ENCODE data around the gene TXNDC5. TPM values are rescaled to one million over a fixed set of nuclear protein-coding genes. Genes with fewer than 3 reads are reported as not detected.

Gene TXNDC5
- total RNA-seq, 2 donors from 2014 or later = 123 to 128 TPM

DNA sequence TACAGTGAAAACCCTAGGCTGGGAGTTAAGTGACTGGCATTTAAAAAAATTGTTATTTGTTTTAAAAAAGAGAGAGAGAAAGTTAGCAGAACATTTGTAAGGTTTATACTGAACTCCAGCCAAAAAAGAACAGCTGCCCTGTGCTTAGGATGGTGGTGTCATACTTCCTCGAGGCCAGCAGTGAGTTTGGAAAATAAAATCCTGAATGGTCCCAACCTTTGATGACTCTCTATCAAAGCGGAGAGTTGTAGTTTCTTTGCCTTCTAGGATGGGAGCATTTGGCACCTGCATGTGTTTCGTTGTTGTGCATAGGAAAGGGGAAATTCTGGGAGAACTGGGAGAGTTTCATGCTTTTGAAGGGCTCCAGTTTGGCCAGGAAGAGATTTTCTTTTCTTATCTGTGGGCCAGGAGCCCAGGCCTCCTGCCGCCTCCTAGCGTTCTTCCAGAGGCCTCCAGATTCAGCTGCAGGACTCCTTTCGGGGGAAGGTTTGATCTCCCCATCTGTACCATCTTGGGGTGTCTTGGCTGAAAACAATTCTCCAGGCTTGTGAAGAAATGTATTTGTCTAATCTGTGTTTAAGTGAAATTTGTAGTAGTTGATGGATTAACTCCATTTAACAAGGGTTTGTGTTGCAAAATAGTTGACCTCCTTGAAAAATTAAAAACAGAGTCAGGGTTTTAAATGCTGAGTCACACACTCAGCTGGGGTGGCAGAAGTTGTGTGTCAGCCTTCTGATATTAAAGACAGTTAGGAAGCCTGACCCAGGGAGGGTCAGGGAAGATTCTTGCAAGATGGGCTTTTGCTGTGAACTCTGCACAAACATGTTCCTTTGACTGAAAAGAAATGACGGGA is 63.4 kb downstream of the TXNDC5 start:
- WGBS = 69% methylated on average over 7 of the region's 7 CpGs
- Histone ChIP-seq H3K4me3 (no peak overlapping the region), H3K27ac (no peak overlapping the region), H3K9me3 (no peaks in the 10 kb centered on the region), H3K27me3 (replicated peaks; ENCODE audit: insufficient read depth) (no peaks in the 10 kb centered on the region), H3K36me3 (no peaks in the 10 kb centered on the region), H3K4me1 (replicated peaks) (no peaks in the 10 kb centered on the region)
- no peak for DNase-seq (ENCODE audit: low spot score)
- intact Hi-C loops (cut with DNase I) = no loop called here
- TF ChIP-seq, protein P1, sequence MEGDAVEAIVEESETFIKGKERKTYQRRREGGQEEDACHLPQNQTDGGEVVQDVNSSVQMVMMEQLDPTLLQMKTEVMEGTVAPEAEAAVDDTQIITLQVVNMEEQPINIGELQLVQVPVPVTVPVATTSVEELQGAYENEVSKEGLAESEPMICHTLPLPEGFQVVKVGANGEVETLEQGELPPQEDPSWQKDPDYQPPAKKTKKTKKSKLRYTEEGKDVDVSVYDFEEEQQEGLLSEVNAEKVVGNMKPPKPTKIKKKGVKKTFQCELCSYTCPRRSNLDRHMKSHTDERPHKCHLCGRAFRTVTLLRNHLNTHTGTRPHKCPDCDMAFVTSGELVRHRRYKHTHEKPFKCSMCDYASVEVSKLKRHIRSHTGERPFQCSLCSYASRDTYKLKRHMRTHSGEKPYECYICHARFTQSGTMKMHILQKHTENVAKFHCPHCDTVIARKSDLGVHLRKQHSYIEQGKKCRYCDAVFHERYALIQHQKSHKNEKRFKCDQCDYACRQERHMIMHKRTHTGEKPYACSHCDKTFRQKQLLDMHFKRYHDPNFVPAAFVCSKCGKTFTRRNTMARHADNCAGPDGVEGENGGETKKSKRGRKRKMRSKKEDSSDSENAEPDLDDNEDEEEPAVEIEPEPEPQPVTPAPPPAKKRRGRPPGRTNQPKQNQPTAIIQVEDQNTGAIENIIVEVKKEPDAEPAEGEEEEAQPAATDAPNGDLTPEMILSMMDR (IDR thresholded peaks at IDR 0.05) = no peak
- TF ChIP-seq POLR2AphosphoS5 (IDR thresholded peaks at IDR 0.05) (no peak), POLR2A (IDR thresholded peaks at IDR 0.05) (no peak)

DNA sequence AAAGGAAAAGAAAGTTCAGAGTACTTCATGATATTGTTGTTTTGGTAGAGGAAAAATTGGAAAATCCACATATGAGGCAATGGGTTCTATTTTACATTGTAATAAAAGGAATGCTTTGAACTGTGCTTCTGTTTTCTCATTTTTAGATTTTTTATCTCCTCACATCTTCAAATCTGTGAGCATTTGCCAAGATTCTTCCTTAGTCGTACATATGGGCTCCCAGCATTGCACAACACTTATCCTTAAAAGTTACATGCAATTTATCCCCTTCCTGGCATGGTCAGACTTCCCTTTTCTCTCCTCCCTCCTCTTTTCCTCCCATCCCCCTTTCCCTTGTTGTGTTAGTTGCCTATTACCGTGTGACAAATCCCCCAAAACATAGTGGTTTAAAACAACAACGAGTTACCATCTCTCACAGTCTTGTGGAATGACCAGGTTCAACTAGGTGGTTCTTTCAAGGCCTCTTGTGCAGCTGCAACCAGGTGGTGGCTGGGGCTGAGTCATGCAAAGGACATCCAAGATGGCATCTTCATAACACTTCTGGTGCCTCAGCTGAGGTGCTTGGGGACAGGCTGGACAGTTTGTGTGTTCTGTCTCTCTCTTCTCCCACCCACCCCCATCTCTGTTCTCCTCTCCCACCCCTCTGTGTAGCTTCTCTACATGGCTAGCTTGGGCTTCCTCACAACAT is 68.7 kb downstream of the TXNDC5 start:
- TF ChIP-seq POLR2A (IDR thresholded peaks at IDR 0.05) = no peak
- TF ChIP-seq, protein P1 (IDR thresholded peaks at IDR 0.05) = no peak
- no peak for TF ChIP-seq POLR2AphosphoS5 (IDR thresholded peaks at IDR 0.05)
- Histone ChIP-seq H3K27ac (no peak overlapping the region), H3K9me3 (no peaks in the 10 kb centered on the region), H3K27me3 (replicated peaks; ENCODE audit: insufficient read depth) (no peaks in the 10 kb centered on the region), H3K4me1 (replicated peaks) (no peaks in the 10 kb centered on the region), H3K36me3 (no peaks in the 10 kb centered on the region), H3K4me3 (no peak overlapping the region)
- intact Hi-C loops (cut with DNase I) = no loop called here
- DNase-seq (ENCODE audit: low spot score) = no peak
- WGBS = 57% methylated on average over 3 of the region's 3 CpGs

DNA sequence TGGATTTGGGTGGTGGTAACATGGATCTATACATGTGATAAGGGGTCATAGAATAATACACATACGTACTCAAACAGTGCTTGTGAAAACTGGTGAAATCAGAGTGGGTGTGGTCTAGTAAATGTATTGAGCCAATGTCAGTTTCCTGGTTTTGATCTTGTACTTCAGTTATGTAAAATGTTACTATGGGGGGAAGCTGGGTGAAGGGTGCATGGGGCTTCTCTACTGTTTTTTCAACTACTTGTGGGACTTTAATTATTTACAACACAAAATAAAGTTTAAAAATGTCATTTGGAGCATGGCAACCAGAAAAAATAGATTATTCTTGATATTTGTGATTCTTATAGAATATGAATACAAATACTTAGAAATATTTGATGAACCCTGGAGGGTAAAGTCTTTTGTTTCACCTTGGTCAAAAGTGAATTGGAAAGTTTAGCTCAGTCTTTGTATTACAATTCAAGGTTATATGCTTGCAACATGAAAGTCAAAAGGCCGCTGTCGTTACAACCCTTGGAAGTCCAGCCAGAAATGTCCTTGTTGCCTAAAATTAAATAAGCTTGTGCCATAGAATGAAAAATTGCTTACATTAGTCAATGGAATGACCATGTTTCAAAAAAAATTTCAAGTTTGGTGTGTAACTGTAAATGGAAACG is 74.1 kb downstream of the TXNDC5 start:
- Histone ChIP-seq H3K9me3 (no peaks in the 10 kb centered on the region), H3K4me1 (replicated peaks) (no peaks in the 10 kb centered on the region), H3K4me3 (no peak overlapping the region), H3K27ac (no peak overlapping the region), H3K36me3 (no peaks in the 10 kb centered on the region), H3K27me3 (replicated peaks; ENCODE audit: insufficient read depth) (no peaks in the 10 kb centered on the region)
- no peak for DNase-seq (ENCODE audit: low spot score)
- intact Hi-C loops (cut with DNase I) = no loop called here
- TF ChIP-seq, protein P1 (IDR thresholded peaks at IDR 0.05) = no peak
- TF ChIP-seq POLR2AphosphoS5 (IDR thresholded peaks at IDR 0.05) (no peak), POLR2A (IDR thresholded peaks at IDR 0.05) (no peak)
- WGBS = 93% methylated on average over 4 of the region's 4 CpGs

DNA sequence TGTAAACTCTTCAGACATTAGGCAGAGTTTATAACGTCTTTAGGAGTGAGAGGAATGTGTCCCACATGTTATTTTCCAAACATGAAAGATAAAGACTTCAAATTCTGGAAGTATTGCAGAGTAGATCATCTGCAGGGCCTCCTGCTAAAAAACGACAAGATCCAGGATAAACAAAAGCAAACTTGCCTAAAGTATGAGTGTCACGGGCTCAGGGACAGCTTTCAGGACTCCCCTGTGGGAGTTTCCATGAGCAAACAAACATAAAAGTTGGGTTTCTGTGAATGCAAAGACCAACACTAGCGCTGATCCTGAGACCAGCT is 76.9 kb downstream of the TXNDC5 start:
- Histone ChIP-seq H3K4me1 (replicated peaks) (no peaks in the 10 kb centered on the region), H3K9me3 (no peaks in the 10 kb centered on the region), H3K36me3 (no peaks in the 10 kb centered on the region), H3K27ac (no peak overlapping the region), H3K4me3 (no peak overlapping the region), H3K27me3 (replicated peaks; ENCODE audit: insufficient read depth) (no peaks in the 10 kb centered on the region)
- intact Hi-C loops (cut with DNase I) = no loop called here
- DNase-seq (ENCODE audit: low spot score) = no peak
- TF ChIP-seq POLR2AphosphoS5 (IDR thresholded peaks at IDR 0.05) (no peak), POLR2A (IDR thresholded peaks at IDR 0.05) (no peak)
- TF ChIP-seq, protein P1 (IDR thresholded peaks at IDR 0.05) = no peak
- WGBS = 22% methylated on average over 4 of the region's 4 CpGs

All from prostate gland (tissue), 2 donors.